HAP-1 (cell line): ENCODE measurements around the gene DENND5B.

ENCODE experiments used
- DNase-seq, 2 experiments: peaks; one replicate each; pipeline ENCODE4 v3.0.0-alpha.2; 2016 to 2020; ENCODE audit warnings: low spot score in 2 of 2
- H3K27me3 ChIP-seq: fragments of 250-450 bp; sonication (Bioruptor Pico); 2 replicates; pipeline ENCODE4 v1.5.1; 2020; ENCODE audit warnings: low read depth, mild to moderate bottlenecking, moderate library complexity
- H3K36me3 ChIP-seq: fragments of 250-450 bp; sonication (Bioruptor Pico); replicated peaks from 2 replicates; pipeline ENCODE4 v1.5.1; 2020; ENCODE audit warnings: mild to moderate bottlenecking
- H3K4me1 ChIP-seq: fragments of 250-450 bp; sonication (Bioruptor Pico); 2 replicates; pipeline ENCODE4 v1.5.1; 2020; ENCODE audit warnings: mild to moderate bottlenecking
- H3K4me3 ChIP-seq: fragments of 250-450 bp; sonication (Bioruptor Pico); 2 replicates; pipeline ENCODE4 v1.5.1; 2020; ENCODE audit warnings: mild to moderate bottlenecking, moderate library complexity
- H3K9me3 ChIP-seq: fragments of 250-450 bp; sonication (Bioruptor Pico); 2 replicates; pipeline ENCODE4 v1.5.1; 2020; ENCODE audit warnings: mild to moderate bottlenecking, moderate library complexity
- in situ Hi-C: fragments of 300-500 bp; cut with MboI; formaldehyde crosslinking; loops from 3 replicates; pipeline ENCODE4 v1.14.3; 2020; ENCODE audit warnings: low sequenced_read_pairs, inconsistent platforms, mixed read lengths

Gene DENND5B

DNA sequence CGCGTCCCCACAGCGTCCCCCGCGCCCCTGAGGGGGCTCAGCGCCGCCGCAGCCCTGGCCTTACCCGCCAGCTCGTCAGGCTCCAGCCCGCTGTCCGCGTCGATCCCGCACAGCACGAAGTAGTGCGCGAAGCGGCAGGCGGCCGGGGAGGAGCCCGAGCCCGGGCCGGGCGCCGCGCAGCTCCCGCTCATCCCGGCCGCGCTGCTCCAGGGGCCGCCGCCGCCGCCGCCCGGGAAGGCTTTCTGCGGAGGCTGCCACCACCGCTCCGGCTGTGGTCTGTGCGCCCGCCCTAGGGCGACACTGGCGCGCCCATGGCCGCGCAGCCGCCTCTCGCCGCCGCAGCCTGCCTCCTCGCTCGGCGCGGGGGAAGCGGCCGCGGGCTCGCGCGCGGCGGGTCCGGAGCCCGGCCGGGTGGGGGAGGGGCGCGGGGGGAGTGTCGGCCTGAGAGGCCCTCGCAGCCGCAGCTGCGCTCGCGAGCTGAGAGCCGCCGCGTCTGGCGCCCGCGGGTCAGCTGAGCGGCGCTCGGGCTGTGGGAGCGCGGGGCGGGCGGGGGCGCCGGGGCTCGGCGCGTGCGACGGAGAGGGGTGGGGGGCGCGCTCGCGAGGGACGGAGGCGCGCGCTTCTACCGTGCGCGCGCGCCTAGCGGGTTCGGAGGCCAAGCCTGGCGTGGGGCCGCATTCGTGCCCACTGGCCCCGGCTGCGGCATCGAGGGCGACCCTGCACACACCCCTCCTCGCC is at the start of gene DENND5B:
Gene DENND5B, minus strand, starts transcription at position 495 of the 738 bp plus-strand sequence. Its CDS starts 304 bp downstream, at position 191.
- H3K4me1 ChIP-seq, result peaks cover 10% of the 10 kb centered on the region
- no peaks in the 10 kb centered on the region for H3K9me3 ChIP-seq
- H3K27me3 ChIP-seq, result no peaks in the 10 kb centered on the region
- in situ Hi-C loops, result no loop called here
- DNase-seq, result peak; percentile 43 to 79
- no peaks in the 10 kb centered on the region for H3K36me3 ChIP-seq
- H3K4me3 ChIP-seq, result peak within 1 kb of the TSS; percentile 76

DNA sequence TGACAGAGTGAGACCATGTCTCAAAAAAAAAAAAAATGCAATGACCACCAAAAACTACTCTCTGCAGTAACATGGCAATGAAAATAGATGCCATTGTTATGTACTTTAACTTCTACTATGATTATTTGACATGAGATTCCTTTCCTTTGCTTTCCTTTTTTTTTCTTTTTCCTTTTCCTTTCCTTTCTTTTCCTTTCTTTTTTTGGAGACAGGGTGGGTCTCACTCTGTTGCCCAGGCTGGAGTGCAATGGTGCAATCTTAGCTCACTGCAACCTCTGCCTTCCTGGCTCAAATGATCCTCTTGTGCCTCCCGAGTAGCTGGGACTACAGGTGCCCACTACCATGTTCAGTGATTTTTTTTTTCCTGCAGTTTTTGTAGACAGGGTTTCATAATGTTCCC is 43.7 kb upstream of the DENND5B start:
- Histone ChIP-seq H3K27me3 (no peaks in the 10 kb centered on the region), H3K4me3 (no peak overlapping the region), H3K9me3 (no peaks in the 10 kb centered on the region), H3K4me1 (peaks cover 8% of the 10 kb centered on the region), H3K36me3 (no peaks in the 10 kb centered on the region)
- no peak for DNase-seq
- in situ Hi-C loops, result loop anchor here (5.0 kb wide), 1 partner anchor 227 kb away; no protein-coding TSS in a partner anchor

DNA sequence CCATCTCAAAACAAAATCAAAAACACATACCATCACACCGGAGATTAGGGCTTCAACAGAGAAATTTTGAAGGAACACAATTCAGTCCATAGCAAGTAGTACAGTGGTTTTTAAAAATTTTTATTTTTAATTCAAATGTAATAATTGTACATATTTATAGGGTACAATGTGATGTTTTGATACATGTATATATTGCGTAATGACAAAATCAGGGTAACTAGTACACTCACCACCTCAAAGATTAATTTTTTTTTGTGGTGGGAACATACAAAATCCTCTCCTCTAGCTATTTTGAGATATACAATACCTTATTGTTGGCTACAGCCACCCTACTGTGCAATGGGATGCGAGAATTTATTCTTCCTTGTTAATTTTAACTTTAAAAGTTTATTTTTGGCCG is 42.5 kb upstream of the DENND5B start:
- H3K27me3 ChIP-seq, result no peaks in the 10 kb centered on the region
- in situ Hi-C loops, result no loop called here
- no peak overlapping the region for H3K4me3 ChIP-seq
- no peaks in the 10 kb centered on the region for H3K9me3 ChIP-seq
- H3K36me3 ChIP-seq, result no peaks in the 10 kb centered on the region
- peaks cover 8% of the 10 kb centered on the region for H3K4me1 ChIP-seq
- no peak for DNase-seq

DNA sequence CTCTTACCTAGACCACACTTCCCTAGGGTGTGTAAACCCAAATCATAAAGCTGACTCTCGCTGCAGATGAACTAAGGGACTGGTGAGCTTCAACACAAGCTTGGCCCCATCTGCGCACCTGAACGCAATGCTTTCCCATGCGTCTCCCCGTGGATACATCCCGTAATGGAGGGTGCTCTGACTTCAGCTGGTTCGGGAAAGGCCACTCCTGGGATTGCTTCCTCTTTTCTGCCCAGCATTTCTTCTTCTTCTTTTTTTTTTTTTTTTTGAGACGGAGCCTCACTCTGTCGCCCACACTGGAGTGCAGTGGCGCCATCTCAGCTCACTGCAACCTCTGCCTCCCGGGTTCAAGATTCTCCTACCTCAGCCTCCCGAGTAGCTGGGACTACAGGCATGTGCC is 40.9 kb upstream of the DENND5B start:
- H3K4me3 ChIP-seq, result no peak overlapping the region
- peaks cover 8% of the 10 kb centered on the region for H3K4me1 ChIP-seq
- in situ Hi-C loops, result no loop called here
- H3K36me3 ChIP-seq, result no peaks in the 10 kb centered on the region
- H3K9me3 ChIP-seq, result no peaks in the 10 kb centered on the region
- no peak for DNase-seq
- no peaks in the 10 kb centered on the region for H3K27me3 ChIP-seq

DNA sequence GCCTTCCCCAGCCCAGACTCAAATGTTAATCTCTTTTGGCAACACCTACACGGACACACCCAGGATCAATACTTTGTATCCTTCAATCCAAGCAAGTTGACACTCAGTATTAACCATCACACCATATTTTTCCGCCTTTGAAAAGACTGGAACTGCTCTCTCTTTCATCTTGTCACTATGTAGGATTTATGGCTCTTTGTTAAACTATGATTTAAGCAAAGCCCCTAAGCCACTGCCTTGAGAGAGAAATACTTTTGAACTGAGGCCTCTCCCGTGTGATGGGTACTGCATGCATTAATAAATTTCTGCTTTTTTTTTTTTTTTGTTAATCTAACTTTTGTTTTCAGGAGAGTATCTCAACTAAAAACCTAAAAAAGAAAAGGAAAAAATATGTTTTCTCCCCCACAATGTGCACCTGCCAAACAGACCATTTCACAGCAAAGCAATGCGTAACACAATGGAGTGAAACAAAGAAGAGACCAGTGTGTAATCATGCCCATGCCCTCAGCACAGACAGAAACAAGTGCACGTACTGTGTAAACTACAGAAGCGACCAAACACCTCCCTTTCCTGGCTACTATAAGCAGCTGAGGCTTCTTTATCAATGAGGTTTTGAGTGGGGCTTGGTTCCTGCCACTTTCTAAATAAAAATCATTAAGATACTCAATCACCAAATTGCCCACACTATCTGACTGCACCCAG is 40.2 kb upstream of the DENND5B start:
- no peaks in the 10 kb centered on the region for H3K27me3 ChIP-seq
- peak in 1 of 2 experiments; percentile 48 for DNase-seq
- H3K9me3 ChIP-seq, result no peaks in the 10 kb centered on the region
- H3K36me3 ChIP-seq, result no peaks in the 10 kb centered on the region
- no peak overlapping the region for H3K4me3 ChIP-seq
- H3K4me1 ChIP-seq, result peaks cover 8% of the 10 kb centered on the region
- in situ Hi-C loops, result no loop called here

DNA sequence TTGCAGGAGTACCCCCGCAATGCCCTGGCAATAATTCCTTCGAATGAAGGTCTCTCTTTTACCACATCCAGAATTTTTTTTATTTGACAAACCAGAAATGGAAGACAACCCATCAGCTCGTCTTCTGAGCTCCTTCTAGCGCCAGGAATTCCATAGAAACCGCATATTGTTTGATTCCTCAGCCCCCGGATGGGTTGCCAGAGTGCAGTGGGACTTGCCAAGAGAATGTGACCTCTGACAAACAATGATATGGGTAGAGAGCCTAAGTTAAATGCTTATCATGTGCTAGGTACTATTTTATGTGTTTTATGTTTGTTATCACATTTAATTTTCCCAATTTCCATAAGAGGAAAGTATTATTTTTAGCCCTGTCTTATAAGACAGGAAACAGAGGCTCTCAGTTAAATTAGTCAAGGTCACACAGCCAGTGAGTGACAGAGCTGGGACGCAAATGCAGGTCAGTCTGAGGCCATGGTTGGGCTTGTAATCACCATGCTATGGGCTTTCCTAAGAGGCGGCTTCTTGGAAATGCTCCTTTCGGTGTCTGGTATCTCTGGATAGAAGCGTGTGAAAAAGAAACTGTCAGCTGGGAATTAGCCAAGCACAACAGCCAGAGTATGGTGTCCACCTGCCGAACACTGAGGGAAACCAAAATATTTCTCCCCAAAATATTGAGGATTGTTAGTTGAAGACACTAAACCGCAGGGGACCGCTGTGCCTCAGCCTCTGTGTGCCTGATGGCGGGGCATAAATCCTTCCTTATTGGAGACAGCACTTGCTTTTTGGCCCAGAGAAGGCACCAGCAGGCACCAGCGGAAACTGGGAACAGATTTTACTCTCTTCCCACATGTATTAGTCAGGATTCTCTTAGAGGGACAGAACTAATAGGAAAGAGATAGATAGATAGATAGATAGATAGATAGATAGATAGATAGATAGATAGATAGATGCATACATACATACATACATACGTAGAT is 39.1 kb upstream of the DENND5B start:
- DNase-seq, result no peak
- no peak overlapping the region for H3K4me3 ChIP-seq

DNA sequence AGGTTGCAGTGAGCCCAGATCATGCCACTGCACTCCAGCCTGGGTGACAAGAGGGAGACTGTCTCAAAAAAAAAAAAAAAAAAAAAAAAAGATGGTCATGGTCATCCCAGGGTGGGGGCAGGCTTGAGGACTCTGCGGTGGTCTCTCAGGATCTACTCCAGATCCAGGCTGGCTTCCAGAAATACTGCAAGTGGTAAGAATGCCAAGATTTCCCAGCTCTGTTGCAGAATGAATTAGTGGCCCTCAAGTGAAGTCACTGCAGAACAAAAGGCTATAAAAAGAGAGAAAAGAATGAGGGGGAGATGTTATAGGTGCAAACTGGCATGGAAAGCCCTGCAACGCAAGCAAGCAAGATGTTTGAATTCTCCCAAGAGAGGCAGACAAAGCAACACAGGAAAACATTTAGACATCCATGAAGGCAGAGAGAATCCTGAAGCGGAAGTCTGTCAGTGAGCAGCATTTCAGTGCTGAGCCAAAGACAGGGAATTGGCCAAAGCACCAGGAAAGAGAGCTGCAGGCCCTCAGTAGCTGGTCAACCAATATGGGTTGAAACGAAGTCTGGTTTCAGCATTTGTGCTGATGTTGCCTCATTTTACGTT is 36.6 kb upstream of the DENND5B start:
- Histone ChIP-seq H3K9me3 (no peaks in the 10 kb centered on the region), H3K36me3 (no peaks in the 10 kb centered on the region), H3K4me3 (no peak overlapping the region), H3K4me1 (peaks cover 8% of the 10 kb centered on the region), H3K27me3 (no peaks in the 10 kb centered on the region)
- no peak for DNase-seq
- in situ Hi-C loops, result no loop called here

More for the DNA sequence above, 39.1 kb upstream of the DENND5B start:
- in situ Hi-C loops, result no loop called here
- peaks cover 8% of the 10 kb centered on the region for H3K4me1 ChIP-seq
- H3K36me3 ChIP-seq, result no peaks in the 10 kb centered on the region
- H3K27me3 ChIP-seq, result no peaks in the 10 kb centered on the region
- H3K9me3 ChIP-seq, result no peaks in the 10 kb centered on the region

DNA sequence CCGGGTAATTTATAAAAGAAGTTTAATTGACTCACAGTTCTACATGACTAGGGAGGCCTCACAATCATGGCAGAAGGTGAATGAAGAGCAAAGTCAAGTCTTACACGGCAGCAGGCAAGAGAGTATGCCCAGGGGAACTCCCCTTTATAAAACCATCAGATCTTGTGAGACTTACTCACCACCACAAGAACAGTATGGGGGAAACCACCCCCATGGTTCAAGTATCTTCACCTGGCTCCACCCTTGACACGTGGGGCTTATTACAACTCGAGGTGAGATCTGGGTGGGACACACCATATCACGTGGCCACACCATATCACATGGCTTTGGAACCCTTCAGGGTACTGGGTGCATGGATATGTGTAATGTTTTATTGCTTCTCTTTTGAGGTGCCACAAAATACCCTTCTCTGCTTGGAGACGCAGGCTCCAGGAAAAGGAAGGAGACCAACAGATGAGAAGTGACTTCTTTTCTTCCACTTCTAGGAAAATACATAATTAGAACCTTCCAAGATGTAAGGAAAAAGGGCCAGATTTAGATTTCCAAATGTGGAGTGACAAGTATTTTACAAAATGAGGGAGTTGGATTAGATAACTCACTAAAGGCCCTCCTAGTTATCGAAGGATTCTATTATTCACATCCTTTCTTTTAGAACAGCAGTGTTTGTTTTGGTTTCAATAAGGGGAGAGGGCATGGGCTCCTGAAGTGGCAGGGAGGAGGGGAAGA is 35.5 kb upstream of the DENND5B start:
- no peaks in the 10 kb centered on the region for H3K36me3 ChIP-seq
- in situ Hi-C loops, result no loop called here
- H3K27me3 ChIP-seq, result no peaks in the 10 kb centered on the region
- no peak for DNase-seq
- H3K4me3 ChIP-seq, result no peak overlapping the region
- H3K9me3 ChIP-seq, result no peaks in the 10 kb centered on the region
- H3K4me1 ChIP-seq, result peaks cover 7% of the 10 kb centered on the region

DNA sequence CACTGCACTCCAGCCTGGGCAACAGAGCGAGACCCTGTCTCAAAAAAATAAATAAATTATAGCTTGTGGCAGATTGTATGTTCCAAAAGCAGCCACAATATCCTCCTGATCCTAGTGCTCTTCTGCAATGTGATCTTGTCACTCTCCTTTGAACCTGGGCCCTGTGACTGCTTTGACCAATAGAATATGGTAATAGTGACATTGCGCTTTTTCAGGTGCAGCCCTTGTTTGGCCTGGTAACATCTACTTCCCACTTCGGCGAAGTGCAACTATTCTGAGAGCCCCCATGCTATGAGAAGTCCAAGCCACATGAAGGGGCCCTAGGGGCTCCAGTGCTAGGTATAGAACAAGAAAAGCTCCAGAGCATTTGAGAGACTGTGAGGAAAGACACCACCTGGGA is 31.1 kb upstream of the DENND5B start:
- in situ Hi-C loops, result no loop called here
- Histone ChIP-seq H3K36me3 (no peaks in the 10 kb centered on the region), H3K9me3 (no peaks in the 10 kb centered on the region), H3K4me3 (no peak overlapping the region), H3K27me3 (no peaks in the 10 kb centered on the region), H3K4me1 (no peaks in the 10 kb centered on the region)
- DNase-seq, result no peak

DNA sequence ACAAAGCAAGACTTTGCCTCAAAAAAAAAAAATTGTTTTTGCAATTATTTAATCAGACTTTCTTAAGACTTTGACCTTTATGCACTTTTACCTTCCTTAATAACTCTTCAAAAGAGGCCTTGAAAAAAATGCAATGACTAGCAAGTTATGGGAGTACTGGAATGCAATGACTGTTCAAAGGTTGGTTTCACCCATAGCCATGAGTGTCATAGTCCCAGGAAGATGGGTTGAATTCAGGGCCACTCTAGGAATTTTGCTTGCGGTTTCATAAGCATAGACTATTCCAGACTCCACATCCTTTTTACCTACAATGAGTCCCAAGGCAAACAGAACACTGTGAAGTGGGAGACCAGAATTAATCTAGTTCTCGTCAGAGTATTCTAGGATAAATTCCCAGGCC is 29.4 kb upstream of the DENND5B start:
- Histone ChIP-seq H3K9me3 (no peaks in the 10 kb centered on the region), H3K4me1 (no peaks in the 10 kb centered on the region), H3K4me3 (no peak overlapping the region), H3K27me3 (no peaks in the 10 kb centered on the region), H3K36me3 (no peaks in the 10 kb centered on the region)
- no peak for DNase-seq
- in situ Hi-C loops, result no loop called here

DNA sequence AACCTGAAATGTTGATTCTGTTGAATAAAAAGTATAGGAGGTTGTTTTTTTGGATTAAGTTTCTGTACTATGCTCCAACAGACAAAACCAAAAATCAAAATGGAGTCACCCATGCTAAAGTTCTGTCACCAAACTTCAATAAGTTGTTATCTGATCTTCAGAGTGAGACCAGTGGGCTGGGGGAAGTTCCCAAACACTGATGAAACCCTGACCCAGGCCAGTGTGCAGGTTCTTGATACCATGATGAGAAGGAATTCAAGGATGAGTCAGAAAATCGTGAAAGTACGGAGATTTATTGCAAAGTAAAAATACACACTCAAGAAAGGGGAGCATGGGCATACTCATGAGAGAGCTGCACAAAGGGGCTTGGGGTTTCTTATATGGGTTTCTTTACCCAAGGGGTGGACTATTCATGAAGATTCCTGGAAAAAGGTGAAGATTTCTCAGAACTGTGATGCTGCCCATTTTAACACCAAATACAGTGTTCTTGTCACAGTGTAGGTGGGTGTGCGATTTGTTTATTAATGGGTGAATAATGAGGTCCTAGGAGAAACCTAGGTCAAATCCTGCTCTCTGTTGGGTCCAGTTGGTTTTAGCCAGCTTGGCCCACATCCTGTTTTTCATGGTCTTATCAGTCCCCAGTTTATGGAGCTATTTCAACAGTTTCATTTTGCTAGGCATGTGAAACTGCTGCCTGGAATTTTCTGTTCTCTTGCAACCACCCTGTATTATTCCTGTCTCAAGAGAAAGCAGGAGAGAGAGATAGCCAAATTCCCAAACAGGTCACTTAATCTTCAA is 27.5 kb upstream of the DENND5B start:
- Histone ChIP-seq H3K4me3 (no peak overlapping the region), H3K4me1 (no peaks in the 10 kb centered on the region), H3K27me3 (no peaks in the 10 kb centered on the region), H3K36me3 (no peaks in the 10 kb centered on the region), H3K9me3 (no peaks in the 10 kb centered on the region)
- no peak for DNase-seq
- in situ Hi-C loops, result no loop called here

DNA sequence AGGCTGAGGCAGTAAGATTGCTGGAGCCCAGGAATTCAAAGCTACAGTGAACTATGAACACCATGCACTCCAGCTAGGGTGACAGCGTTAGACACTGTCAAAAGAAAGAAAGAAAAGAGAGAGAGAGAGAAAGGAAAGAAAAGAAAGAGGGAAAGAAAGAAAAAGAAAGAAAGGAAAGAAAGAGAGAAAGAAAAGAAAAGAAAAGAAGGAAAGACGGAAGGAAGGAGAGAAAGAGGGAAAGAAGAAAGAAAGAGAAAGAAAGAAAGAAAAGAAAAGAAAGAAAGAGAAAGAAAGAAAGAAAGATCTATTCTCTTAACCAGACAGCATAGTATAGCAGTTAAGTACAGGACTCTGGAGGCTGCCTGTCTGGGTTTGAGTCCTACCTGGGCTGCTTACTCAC is 21.9 kb upstream of the DENND5B start:
- no peak for DNase-seq
- no peaks in the 10 kb centered on the region for H3K4me1 ChIP-seq
- H3K27me3 ChIP-seq, result no peaks in the 10 kb centered on the region
- H3K36me3 ChIP-seq, result no peaks in the 10 kb centered on the region
- peaks cover 7% of the 10 kb centered on the region for H3K9me3 ChIP-seq
- H3K4me3 ChIP-seq, result no peak overlapping the region
- in situ Hi-C loops, result no loop called here
